Cerebellar cortex (tissue), 1 donor: Measurements from ENCODE around the gene SFT2D2.

Experiments used
- DNase-seq: peaks from one replicate; pipeline ENCODE4 v3.0.0-alpha.2; 2015; ENCODE audit warnings: low spot score

The SFT2D2 gene

DNA sequence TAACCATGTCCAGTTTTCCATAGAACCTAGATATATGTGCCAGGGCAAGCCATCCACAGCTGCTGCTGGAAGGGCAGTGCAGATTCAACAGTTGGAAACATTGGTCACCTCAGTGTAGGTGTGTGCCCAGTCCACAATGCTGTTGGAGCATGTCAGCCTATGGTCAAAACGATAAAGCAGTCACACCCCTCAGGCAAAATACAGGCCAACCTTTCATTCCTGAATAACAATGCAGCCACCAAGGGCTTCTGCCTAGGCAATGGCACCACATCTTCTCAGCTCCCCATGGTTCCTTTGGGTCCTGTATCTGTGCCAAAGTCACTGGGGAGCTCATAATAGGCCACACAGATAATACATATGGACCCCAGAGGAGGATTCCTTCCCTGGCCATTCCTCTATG, 39.8 kb downstream of the SFT2D2 start:
- no peak for DNase-seq

DNA sequence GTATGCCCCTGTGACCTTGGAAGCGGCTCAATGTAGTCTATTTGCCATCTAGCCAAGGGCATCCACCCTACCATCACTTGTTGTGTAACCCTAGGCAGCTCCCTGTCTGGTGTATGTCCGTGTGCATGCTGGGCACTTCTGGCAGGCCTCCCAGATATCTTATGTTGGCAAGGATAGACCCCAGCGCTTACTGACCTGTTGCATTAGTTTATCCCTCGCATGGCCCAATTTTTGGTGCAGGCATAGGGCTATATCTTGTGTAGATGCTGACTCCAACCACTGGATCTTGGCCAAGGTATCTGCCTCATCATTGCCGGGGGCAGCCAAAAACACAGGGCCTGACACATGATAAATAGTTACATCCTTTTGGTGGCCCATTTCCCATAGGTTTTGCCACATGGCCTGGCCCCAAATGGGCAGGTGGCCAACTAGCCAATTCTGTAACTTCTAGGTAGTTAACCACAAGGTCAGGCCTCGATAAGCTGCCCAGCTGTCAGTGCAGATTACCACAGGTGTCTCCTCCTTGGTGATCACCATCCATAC, 40.9 kb downstream of the SFT2D2 start:
- DNase-seq = no peak

DNA sequence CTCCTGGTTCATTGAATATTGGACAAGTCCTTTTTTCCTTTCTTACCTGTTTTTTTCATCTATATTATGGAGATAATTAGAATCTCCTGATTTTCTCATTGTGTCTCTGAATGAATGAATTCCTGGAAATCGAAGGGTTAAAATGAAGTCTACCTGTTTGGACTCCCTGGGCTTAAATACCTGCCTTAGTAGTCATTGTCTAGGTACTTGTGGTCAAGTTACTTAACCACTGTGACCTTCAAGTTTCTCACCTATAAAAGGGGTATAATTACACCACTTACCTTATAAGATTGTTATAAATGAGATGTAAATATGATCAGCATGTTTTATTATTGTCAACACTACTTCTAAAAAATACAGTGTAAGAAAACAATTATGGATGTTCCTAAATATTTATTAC, 45.8 kb downstream of the SFT2D2 start:
- no peak for DNase-seq

DNA sequence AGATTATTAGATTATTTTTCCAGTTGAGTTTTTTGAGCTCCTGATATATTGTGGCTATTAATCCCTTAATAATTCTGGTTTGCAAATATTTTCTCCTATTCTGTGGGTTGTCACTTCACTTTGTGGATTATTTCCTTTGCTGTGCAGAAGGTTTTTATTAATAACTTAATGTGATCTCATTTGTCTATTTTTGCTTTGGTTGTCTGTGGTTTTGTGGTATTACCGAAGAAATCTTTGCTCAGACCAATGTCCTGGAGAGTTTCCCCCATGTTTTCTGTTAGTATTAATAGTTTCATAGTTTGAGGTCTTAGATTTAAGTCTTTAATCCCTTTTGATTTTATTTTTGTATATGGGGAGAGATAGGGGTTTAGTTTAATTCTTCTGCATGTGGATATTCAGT, 47.8 kb downstream of the SFT2D2 start:
- DNase-seq = no peak

DNA sequence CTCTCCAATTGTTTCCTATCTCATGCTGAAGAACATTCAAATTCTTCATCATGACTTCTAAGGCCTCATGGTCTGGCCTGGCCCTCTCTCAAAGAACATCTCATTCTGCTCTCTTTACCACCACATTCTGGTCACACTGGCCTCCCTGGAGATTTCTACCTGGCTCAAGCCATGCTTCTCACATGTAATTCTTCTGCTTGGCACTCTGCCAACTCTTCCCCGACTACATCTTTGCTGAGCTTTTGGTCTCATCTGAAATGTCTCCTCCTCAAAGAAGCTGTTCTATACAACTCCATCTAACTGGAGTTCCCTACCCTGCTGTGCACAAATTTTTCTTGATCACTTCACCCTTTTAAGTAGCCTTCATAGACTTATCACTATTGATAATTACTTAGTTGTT, 53.4 kb downstream of the SFT2D2 start:
- no peak for DNase-seq

DNA sequence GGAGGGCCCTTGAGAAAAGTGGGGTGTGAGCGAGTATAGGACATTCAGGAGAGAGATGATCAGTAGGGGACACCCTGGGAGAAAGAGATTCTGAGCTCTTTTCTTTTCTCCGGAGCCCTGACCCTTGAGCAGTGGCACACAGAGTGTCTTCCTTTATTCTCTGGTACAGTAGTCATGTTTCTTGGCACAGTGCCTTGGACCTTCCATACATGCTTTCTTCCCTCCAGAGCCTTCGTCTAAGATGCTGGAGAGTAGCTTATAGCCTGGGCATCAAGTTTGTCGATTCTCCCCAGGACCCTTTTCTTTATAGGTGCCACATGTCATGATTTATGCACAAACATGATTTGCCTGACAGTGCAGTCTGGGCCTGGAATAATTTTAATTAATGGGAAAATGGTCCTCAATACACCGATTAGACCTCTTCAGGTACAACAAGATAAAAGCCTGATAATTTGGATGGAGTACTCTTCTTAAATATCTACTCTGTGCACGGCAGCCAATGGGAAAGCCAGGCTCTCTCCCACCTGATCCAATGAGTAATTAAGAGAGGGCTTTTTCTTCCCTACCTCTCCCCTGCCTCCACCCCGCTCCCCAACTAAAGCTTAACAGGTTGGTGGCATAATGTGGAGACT, 54.6 kb downstream of the SFT2D2 start, which contains the start of gene TBX19:
Gene TBX19, plus strand, starts transcription at position 582 of the 632 bp plus-strand sequence. CDS start 214 bp downstream, outside the sequence.
- DNase-seq = no peak

DNA sequence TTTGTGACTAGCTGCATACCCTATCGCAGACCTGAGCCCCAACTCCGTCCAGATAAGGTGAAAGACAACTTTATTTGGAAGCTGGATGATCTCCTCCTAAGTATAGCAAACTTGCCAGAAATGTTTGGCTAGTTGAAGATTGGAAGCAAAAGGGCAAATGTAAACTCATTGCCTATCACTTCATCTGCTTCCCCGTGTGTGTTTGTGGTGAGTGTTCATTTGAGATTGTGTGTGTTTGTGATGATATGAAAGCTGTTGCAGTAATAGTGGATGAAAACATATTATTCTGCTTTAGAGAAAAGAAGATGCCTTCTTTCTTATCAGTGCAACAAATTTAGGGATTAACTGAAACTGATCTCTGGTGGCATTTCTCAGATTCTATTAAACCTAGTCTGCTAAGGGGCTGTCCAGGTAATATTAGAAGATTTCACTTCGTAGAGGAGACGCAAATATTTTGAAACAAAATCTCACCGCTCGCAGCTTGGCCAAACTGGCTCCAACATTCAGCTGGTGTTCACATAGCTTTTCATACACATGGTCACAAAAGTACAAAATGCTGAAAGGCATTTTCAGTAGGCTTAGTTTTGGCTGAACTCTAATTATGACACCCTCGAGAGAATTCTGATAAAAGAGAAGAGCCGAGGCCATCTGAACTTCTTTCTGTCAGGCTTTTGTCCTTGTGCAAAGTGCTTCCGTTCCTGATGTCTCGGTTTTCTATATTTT, 56.0 kb downstream of the SFT2D2 start:
- no peak for DNase-seq

DNA sequence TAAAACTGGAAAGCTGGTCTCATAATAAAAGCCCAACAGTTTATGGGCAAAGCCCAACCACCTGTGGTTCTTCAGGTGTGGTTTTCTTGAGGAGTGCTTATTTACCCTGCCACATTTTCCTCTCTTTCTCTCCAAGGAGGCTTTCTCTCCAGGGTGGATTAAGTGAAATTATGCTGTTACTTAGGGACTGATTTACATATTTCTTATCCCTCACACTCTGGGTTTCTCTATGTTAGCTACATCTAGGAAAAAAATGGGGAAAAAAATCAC, 59.7 kb downstream of the SFT2D2 start:
- no peak for DNase-seq

DNA sequence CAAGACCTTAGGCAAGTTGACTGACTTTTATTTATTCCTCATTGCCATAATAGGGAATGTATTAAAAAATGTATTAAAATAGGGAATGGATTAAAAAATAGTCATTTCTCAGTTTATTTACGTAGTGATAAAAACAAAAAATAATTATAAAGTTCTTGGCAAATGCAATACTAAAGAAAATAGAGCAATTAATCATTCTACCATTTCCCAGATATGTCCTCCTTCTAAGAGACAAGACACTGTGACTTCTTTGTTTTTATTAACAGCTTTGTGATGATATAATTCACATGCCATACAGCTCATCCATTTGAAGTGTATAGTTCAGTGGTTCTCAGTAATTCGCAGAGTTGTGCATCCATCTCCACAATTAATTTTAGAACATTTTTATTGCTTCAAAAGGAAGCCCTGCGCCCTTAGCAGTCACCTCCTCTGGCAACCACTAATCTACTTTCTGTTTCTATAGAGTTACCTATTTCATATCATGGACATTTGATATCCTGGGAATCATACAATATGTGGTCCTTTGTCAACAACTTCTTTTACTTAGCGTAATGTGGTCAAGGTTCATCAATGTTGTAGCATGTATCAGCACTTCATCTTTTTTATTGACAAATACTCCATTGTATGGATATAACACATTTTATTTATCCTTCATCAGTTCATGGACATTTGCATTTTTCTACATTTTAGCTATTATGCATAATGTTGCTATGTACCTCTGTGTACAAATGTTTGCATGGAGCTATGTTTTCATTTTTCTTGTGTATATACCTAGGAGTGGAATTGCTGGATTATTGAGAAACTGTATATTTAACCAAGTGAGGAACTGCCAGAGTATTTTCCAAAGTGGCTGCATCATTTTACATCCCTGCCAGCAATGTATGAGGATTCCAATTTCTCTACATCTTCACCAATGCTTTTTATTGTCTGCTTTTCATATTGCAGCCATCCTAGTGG, 60.4 kb downstream of the SFT2D2 start:
- no peak for DNase-seq

DNA sequence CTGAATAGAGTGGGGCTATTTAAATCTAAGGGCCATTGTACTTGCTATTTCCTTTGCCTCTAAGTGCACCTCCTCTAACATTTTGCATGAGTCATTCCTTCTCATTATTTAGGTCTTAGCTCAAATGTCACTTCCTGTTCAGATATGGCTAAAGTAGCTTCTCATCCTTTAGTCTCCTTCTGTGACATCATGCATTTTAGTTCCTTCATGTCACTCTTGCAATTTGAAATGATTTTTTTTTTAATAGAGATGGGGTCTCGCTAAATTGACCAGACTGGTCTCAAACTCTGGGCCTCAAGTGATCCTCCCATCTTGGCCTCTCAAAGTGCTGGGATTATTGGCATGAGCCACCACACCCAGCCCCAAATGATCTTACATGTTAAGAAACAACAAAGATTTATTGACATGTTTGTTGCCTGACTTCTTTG, 61.4 kb downstream of the SFT2D2 start:
- DNase-seq = no peak

DNA sequence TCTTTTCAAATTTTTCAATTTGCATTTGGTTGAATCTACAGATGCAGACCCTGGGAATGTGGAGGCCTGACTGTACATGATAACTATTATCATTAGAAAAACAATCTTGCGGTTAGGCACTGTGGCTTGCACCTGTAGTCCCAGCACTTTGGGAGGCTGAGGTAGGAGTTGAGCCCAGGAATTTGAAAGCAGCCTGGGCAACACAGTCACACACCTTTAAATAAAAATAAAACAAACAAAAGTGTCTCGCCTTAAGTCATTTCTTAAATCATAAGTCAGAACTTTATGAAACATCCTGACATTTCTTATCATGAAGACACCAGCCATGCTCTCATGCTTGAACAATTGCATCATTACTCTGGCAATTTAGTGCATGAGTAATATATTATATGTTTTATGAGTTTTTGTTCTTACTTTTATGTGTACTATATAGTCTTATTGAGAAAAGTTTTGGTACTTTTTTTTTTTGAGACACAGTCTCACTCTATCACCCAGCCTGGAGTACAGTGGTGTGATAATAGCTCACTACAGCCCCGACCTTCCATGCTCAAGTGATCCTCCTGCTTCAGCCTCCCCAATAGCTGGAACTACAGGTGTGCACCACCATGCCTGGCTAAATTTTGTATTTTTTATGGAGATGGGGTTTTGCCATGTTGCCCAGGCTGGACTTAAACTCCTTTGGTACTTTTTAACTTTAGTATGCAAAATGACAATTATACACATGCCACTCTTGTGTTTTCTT, 62.7 kb downstream of the SFT2D2 start:
- DNase-seq = no peak

DNA sequence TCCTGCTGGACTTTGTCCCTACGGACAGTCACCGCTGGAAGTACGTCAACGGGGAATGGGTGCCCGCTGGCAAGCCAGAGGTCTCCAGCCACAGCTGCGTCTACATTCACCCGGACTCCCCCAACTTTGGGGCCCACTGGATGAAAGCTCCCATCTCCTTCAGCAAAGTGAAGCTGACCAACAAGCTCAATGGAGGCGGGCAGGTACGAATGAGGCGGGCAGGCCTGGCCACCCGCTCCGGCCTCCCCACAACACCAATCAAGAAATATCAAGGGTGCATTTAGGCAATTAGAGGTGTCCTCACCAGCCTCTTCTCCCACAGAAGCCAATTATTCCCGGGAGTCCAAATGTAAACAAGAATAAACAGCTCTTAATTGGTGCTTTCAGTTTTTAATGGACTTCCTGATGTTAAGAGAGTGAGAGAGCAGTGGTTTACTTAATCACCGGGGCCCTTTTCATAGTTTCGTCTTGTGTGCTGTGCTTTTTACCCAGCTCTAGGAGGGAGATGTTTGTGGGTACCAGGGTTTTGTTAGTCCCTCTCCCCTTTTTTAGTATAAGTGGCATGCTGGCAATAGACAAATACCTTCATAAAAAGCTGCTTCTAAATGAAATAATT, 65.5 kb downstream of the SFT2D2 start:
- DNase-seq = no peak

DNA sequence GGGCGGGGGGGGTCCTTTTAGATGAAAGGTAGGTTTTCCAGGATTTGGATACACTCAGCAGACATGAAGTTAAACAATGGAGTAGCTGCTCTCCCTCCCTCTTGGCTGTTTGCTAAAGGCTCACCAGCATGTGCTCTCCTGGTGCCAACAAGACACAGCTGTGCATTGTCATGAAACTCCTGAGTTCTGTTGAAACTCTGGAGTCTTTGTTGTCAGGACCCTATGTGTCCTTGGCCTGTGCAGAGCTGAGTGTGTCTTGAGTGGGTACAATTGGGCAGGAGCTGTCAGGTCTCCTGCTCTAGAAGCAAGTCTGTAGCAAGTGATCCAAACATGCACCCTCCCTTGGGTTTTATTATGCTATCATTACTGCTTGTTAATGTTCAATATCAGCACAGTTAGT, 67.6 kb downstream of the SFT2D2 start:
- DNase-seq = no peak

DNA sequence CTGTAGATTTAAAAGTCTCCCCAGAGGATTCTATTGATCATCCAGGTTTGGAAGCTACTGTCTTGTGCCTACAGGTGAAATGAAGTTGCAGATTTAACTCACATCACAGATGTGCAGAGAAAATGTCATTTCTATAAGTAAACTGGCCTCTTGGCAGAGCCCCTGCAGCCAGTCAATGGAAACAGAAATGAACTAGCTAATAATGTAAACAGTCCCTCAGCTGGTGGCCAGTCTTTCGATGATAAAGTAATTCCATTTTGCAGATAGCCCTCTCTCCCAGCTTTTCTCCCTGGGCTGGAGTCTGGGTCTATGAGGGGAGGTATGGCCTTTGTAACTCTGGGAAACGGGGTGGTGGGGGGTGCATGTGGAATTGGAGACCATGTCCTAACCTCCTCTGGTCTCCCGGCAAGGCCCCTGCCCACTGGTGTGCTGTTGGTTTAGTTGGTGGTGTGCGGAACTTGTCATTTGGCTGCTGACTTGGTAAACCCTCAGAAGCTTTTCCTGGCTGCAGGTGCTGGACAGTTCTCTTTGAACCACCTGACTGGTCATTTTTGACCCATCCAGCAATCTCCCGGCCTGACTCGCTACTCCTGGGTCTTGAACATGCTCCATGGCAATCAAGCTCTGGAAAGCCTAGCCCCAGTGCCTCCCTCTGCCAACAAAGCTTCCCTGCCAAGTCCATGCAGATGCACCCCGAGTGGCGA, 69.8 kb downstream of the SFT2D2 start:
- DNase-seq = no peak

DNA sequence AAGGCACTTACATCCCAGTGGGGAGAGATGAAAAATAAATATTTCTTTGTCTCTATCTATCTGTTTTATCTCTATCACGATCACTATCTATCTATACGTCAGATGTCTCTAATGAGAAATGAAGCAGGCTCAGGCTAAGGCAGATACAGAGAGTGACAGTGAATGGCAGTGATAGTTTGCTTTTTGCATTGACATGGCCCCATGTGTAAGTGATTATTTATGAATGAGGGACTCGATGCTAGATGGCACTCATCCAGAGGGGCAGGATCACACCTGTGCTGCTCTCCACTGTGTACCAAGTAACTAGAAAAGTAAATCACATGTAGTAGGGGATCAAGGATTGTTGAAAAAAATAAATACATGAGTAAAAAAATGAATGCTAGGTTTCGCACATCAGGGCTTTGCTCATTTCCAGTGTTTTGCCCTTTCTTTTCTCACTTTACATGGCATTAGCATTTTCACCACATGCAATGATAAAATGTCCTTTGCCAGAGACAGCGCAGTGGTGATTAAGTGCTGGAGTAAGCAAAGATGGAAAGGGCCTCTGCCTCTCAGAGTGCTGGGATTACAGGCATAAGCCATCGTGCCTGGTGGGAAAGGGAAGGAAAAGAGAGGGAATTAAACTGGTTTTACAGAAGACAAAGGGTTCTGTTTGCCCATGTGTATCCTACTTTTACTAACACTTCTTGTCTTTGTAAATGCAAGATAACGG, 71.4 kb downstream of the SFT2D2 start:
- no peak for DNase-seq

DNA sequence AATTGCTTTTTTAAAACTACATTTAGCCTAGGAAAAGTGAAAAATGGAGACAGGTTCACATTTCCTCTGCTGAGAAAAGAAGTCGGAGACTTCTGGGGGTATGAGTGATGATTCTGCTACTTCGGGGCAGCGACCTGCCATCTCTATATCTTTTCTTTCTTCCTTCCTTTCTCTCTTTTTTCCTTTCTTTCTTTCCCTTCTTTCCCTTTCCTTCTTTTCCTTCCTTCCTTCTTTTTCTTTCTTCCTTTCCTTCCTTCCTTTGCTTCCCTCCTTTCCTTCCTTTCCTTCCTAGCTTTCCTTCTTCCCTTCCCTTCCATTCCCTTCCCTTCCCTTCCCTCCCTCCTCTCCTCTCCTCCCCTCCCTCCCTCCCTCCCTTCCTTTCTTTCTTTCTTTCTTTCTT, 72.6 kb downstream of the SFT2D2 start:
- DNase-seq = no peak

DNA sequence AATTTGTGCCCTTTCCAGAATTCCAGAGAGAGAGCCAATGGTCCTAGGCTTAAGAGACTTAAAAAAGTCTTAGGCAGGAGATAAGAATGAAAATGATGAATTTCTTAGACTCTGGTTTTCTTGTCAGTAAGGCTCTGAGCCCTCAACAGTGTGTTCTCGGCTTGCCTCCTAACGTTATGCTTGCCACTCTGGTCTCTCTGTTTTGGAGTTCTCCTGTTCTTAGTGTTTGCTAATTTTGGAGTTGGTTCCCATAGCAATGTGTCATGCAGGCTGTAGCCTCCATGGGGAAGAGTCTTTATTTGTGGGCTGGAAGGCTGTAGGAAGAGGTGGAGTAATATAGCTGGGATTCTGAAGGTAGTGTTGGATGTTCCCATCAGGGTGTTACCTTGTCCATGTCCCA, 74.8 kb downstream of the SFT2D2 start:
- no peak for DNase-seq

DNA sequence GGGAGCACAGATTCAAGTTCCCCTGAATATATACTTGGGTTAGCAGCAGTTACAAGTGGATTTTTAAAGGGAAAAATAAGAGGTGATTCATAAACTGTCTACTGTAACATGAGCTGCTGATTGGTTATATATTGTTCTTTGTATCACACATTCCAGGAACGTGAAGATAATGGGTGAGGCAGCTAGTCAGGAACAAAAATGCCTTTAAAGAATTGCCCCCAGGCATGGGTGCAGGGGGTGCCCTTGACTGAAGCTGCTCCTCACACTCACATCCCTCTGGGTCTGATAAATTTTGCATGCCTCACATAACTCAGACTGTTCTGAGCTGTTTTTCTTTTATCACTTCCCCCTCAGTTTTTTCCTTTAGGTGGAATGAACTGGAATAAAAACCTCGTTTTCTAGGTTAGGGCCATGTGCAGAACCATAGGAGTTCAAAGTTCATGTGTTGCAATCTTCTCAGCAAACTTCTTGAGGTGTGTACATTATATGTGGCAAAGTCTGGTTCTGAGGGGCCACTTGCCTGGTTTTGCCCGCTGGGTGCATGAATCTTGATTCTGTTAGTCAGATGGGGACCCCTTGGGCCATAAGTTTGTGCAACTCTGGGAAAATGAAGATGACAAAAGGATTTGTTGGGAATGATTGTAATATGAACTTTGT, 76.0 kb downstream of the SFT2D2 start:
- DNase-seq = no peak
